KBM-7 (cell line): ENCODE measurements around the gene MYO1F.
A peak's percentile ranks its signal among the peaks of the same experiment; 100 is the strongest.
"Not testable (repeated sequence)": the region's sequence is repeated elsewhere in the genome, so short reads cannot be mapped to it uniquely, and the experiment has no call there.

ENCODE experiments used
- DNase-seq: peaks from one replicate; pipeline ENCODE4 v3.0.0-alpha.2; 2015
- in situ Hi-C: fragments of 300-500 bp; cut with MboI; formaldehyde crosslinking; loops from 2 replicates; pipeline ENCODE4 v1.14.3; 2020; ENCODE audit warnings: low sequenced_read_pairs, low pct_unique_long_range_greater_than_20kb, mixed read lengths

Gene MYO1F

GRCh38 chr19:8605514-8605913 is 28.3 kb upstream of the MYO1F start:
- no peak for DNase-seq
- in situ Hi-C loops: no loop called here

- in situ Hi-C loops: no loop called here
- no peak for DNase-seq
These were observed 24.6 kb upstream of the MYO1F start for GRCh38 chr19:8601796-8602195.

- in situ Hi-C loops: no loop called here
These were observed 23.6 kb upstream of the MYO1F start for GRCh38 chr19:8600816-8601215.

GRCh38 chr19:8600064-8600463 is 22.8 kb upstream of the MYO1F start:
- no peak for DNase-seq
- in situ Hi-C loops: no loop called here

More at GRCh38 chr19:8600816-8601215, 23.6 kb upstream of the MYO1F start:
- DNase-seq: no peak

GRCh38 chr19:8596168-8596567 is 18.9 kb upstream of the MYO1F start:
- in situ Hi-C loops: no loop called here
- no peak for DNase-seq

GRCh38 chr19:8595651-8596050 is 18.4 kb upstream of the MYO1F start:
- no peak for DNase-seq
- in situ Hi-C loops: no loop called here

GRCh38 chr19:8593931-8594330 is 16.7 kb upstream of the MYO1F start:
- in situ Hi-C loops: no loop called here

GRCh38 chr19:8592231-8593009 is 15.2 kb upstream of the MYO1F start:
- peak; percentile 90 for DNase-seq

More at GRCh38 chr19:8593931-8594330, 16.7 kb upstream of the MYO1F start:
- no peak for DNase-seq

GRCh38 chr19:8589177-8589714 is 12.0 kb upstream of the MYO1F start:
- no peak for DNase-seq
- in situ Hi-C loops: no loop called here

More at GRCh38 chr19:8592231-8593009, 15.2 kb upstream of the MYO1F start:
- in situ Hi-C loops: no loop called here

- DNase-seq: peak; percentile 71
- in situ Hi-C loops: no loop called here
These were observed 8.9 kb upstream of the MYO1F start for GRCh38 chr19:8585894-8586750.

- no peak for DNase-seq
- in situ Hi-C loops: no loop called here
These were observed 8.0 kb upstream of the MYO1F start for GRCh38 chr19:8584965-8585893.

- in situ Hi-C loops: no loop called here
- peak; percentile 96 for DNase-seq
These were observed 3.6 kb upstream of the MYO1F start for GRCh38 chr19:8580710-8581281.

- DNase-seq: peak; percentile 88
- in situ Hi-C loops: no loop called here
These were observed 1.5 kb upstream of the MYO1F start for GRCh38 chr19:8578642-8579265.

GRCh38 chr19:8577741-8578140 is 499 bp upstream of the MYO1F start:
- DNase-seq: no peak
- in situ Hi-C loops: no loop called here

- in situ Hi-C loops: no loop called here
- DNase-seq: peak; percentile 85
These were observed 809 bp downstream of the MYO1F start for GRCh38 chr19:8576273-8576993.

- DNase-seq: peak; percentile 57
- in situ Hi-C loops: no loop called here
These were observed 1.7 kb downstream of the MYO1F start for GRCh38 chr19:8575467-8575997.

GRCh38 chr19:8574619-8574922 is 2.7 kb downstream of the MYO1F start:
- DNase-seq, in situ Hi-C loops: not testable (repeated sequence)
